Fibroblast of skin of left quadriceps (primary cell): ENCODE results near the gene SMIM14.

Experiments
- DNase-seq, 2 experiments: peaks; one replicate each; pipeline ENCODE4 v3.0.0-alpha.2; 2013; ENCODE audit warnings: low read depth in 2 of 2

The SMIM14 gene

DNA sequence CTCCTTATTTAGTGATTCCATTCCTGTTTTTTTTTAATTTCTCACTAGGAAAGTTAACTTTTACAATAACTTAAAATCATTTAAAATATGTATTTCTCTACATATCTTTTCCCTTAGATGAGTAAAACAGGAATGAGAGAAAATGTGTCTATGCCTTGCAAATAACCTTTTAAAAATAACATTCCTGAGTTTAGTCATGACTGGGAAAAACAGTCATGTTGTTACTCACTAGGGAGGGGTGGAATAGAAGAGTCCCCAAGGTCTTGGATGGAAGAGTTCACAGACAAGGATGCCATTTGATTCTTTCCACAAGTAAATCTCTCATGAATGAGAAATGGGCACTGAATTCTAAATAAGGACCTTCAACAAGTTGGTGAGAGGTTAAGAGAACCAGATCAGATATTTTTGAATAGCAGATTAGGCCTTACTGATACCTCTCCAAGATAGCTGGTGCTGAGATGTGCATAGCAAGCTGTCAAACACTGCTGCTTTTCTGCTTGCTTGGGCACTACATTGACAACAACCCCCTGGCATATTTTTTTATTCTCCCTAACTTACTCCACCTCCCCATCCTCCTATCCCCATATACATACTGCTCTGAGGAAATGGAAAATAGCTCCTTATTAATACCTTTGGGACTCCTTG is 136.5 kb downstream of the SMIM14 start:
- peak; percentile 48 to 49 for DNase-seq

DNA sequence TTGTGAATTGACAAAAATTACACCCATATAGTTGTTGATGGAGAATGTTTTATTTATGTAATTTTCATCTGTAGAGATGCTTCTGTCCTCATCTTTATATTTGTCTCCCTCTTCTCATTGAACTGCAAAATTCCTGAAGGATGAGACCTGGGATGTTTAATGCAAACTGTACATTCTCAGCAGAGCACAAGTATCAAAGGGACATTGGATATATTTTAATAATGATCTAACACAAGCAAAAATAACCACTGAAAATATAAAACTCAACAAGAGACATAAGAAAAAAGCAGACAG is 140.0 kb downstream of the SMIM14 start:
- DNase-seq = no peak

DNA sequence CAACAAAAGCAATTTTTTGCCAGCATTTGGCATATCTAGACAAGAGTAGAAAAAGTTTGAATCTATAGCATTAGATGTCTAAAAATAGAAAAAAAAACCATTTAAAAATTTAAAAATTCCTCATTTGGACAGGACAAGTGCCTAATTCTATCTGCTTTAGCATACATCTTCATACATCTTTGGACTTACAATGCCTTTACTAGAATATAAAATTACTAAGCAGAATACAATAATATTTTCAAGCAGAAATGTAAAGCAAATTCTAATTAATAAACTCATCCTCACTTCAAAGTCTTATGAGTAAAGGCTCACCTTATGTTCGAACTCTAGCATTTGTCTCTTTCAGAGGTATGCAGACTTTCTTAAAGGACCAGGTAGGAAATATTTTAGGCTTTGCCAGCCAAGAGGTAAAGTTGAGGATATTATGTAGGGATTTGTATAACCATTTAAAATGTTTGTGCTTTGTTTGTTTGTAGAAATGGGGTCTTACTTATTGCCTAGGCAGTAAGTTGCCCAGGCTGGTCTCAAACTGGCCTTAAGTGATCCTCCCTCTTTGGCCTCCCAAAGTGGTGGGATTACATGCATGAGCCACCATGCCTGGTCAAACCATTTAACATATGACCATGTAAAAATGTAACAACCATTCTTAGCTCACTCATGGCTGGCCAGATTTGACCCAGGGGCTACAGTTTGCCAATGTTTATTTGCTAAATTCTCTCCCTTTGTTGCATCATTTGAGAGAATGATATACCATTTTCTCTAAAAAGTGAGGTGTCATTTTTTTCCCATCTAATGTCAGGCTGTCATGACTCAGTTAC is 140.5 kb downstream of the SMIM14 start:
- DNase-seq = no peak
